IMR-90 (cell line): ENCODE data around the gene ORC4. TPM values are rescaled to one million over a fixed set of nuclear protein-coding genes. Genes with fewer than 3 reads are reported as not detected.
A peak's percentile ranks its signal among the peaks of the same experiment; 100 is the strongest.

Experiments used
- ATAC-seq: fragments of 200-7000 bp; cut with Tn5 transposase; 2 replicates; pipeline ENCODE4 v1.9.1; 2020; ENCODE audit warnings: low read depth, mild to moderate bottlenecking, moderate library complexity
- BruUV-seq: library from RNA; stranded (reverse); fragments of 400-500 nt; replicated peaks from 2 replicates; lab custom pipeline; 2021; lab: Mats Ljungman, UMichigan
- CTCF ChIA-PET: fragments of 300-600 bp; formaldehyde crosslinking; extraction: SDS; loops from one replicate; lab custom pipeline; 2021; ENCODE audit warnings: antibody characterized with exemption; lab: Yijun Ruan, JAX
- POLR2A ChIA-PET: fragments of 300-600 bp; sonication (Branson Sonifier 250); formaldehyde crosslinking; loops from one replicate; lab custom pipeline; 2022; ENCODE audit warnings: antibody characterized with exemption; ENCODE audit not compliant: unreplicated experiment; lab: Charles Lee
- DNase-seq: peaks from one replicate; pipeline ENCODE4 v3.0.0; 2013
- H2AFZ ChIP-seq: replicated peaks from 2 replicates; pipeline ENCODE3; 2013; ENCODE audit warnings: low read length, mild to moderate bottlenecking; ENCODE audit not compliant: poor library complexity
- H2AK5ac ChIP-seq: 2 replicates; pipeline ENCODE4 v1.6.1; 2013; ENCODE audit warnings: low read depth, low read length, inconsistent platforms
- H2AK9ac ChIP-seq: replicated peaks from 2 replicates; pipeline ENCODE3; 2013; ENCODE audit warnings: mild to moderate bottlenecking, low read depth, low read length, moderate library complexity; ENCODE audit not compliant: poor library complexity
- H2BK120ac ChIP-seq: 2 replicates; pipeline ENCODE4 v1.6.1; 2013; ENCODE audit warnings: low read depth, low read length, inconsistent platforms
- H2BK15ac ChIP-seq: 3 replicates; pipeline ENCODE4 v1.6.1; 2013; ENCODE audit warnings: low read depth, low read length, inconsistent platforms
- H2BK20ac ChIP-seq: 2 replicates; pipeline ENCODE4 v1.6.1; 2013; ENCODE audit warnings: low read depth, mild to moderate bottlenecking, inconsistent platforms, low read length, moderate library complexity
- H2BK5ac ChIP-seq: 2 replicates; pipeline ENCODE4 v1.6.1; 2013; ENCODE audit warnings: mild to moderate bottlenecking, low read depth, low read length, inconsistent platforms; ENCODE audit not compliant: poor library complexity, severe bottlenecking
- H3K14ac ChIP-seq: replicated peaks from 2 replicates; pipeline ENCODE4 v1.6.1; 2013; ENCODE audit warnings: low read depth, low read length, inconsistent platforms
- H3K18ac ChIP-seq: 2 replicates; pipeline ENCODE4 v1.6.1; 2013; ENCODE audit warnings: low read depth, low read length, control low read depth
- H3K23ac ChIP-seq: 2 replicates; pipeline ENCODE4 v1.6.1; 2013; ENCODE audit warnings: low read depth, low read length, inconsistent platforms
- H3K27ac ChIP-seq: 2 replicates; pipeline ENCODE4 v1.5.1; 2013; ENCODE audit warnings: mild to moderate bottlenecking, control low read depth, low read length; ENCODE audit not compliant: insufficient read depth
- H3K27me3 ChIP-seq: 2 replicates; pipeline ENCODE4 v1.6.1; 2013; ENCODE audit warnings: low read length; ENCODE audit not compliant: control insufficient read depth, insufficient read depth
- H3K36me3 ChIP-seq: 2 replicates; pipeline ENCODE4 v1.6.1; 2013; ENCODE audit warnings: low read length, mixed read lengths; ENCODE audit not compliant: control insufficient read depth, insufficient read depth
- H3K4ac ChIP-seq: 2 replicates; pipeline ENCODE4 v1.6.1; 2013; ENCODE audit warnings: low read depth, low read length, inconsistent platforms
- H3K4me1 ChIP-seq: 2 replicates; pipeline ENCODE4 v1.6.1; 2013; ENCODE audit warnings: low read length, mixed read lengths; ENCODE audit not compliant: control insufficient read depth, insufficient read depth
- H3K4me2 ChIP-seq: 2 replicates; pipeline ENCODE4 v1.6.1; 2013; ENCODE audit warnings: low read depth, mild to moderate bottlenecking, control low read depth, low read length, moderate library complexity
- H3K4me3 ChIP-seq: 2 replicates; pipeline ENCODE4 v1.5.1; 2013; ENCODE audit warnings: low read depth, mild to moderate bottlenecking, control low read depth, low read length, moderate library complexity; ENCODE audit not compliant: insufficient read depth
- H3K56ac ChIP-seq: 2 replicates; pipeline ENCODE4 v1.6.1; 2013; ENCODE audit warnings: low read length, inconsistent platforms; ENCODE audit not compliant: insufficient read depth; ENCODE audit errors: extremely low read depth
- H3K79me1 ChIP-seq, 2 experiments: 2 replicates each; pipeline ENCODE4 v1.6.1; 2013; ENCODE audit warnings: low read length in 2 of 2, inconsistent platforms in 1 of 2, low read depth in 1 of 2
- H3K9ac ChIP-seq: 2 replicates; pipeline ENCODE4 v1.6.1; 2013; ENCODE audit warnings: low read depth, low read length, control low read depth
- H3K9me1 ChIP-seq: 2 replicates; pipeline ENCODE4 v1.6.1; 2013; ENCODE audit warnings: low read length, inconsistent platforms; ENCODE audit not compliant: insufficient read depth
- H3K9me3 ChIP-seq: 2 replicates; pipeline ENCODE4 v1.6.1; 2013; ENCODE audit warnings: low read length; ENCODE audit not compliant: control insufficient read depth, insufficient read depth
- H4K20me1 ChIP-seq: 2 replicates; pipeline ENCODE4 v1.6.1; 2013; ENCODE audit warnings: low read length, inconsistent platforms; ENCODE audit not compliant: insufficient read depth
- H4K5ac ChIP-seq: 2 replicates; pipeline ENCODE4 v1.6.1; 2013; ENCODE audit warnings: mild to moderate bottlenecking, low read depth, low read length, control low read depth
- H4K8ac ChIP-seq, 2 experiments: 2 replicates each; pipeline ENCODE4 v1.6.1; 2013; ENCODE audit warnings: low read depth in 2 of 2, low read length in 2 of 2, control low read depth in 1 of 2, inconsistent platforms in 1 of 2
- H4K91ac ChIP-seq: 2 replicates; pipeline ENCODE4 v1.6.1; 2013; ENCODE audit warnings: low read depth, low read length, inconsistent platforms; ENCODE audit not compliant: insufficient read depth
- CHD1 ChIP-seq: IDR thresholded peaks from 2 replicates; pipeline ENCODE4 v1.6.1; 2012; ENCODE audit warnings: low read depth, low read length, improper control_type of control experiment
- CTCF ChIP-seq: conservative IDR thresholded peaks from 2 replicates; pipeline ENCODE4 v1.5.1; 2012; ENCODE audit warnings: mild to moderate bottlenecking, low read depth, low read length, improper control_type of control experiment
- ELK1 ChIP-seq: fragments of 150-350 bp; IDR thresholded peaks from 2 replicates; pipeline ENCODE4 v1.6.1; 2016; ENCODE audit warnings: low read depth, mild to moderate bottlenecking, low read length, moderate library complexity, borderline replicate concordance
- FOS ChIP-seq: fragments of 150-350 bp; IDR thresholded peaks from 2 replicates; pipeline ENCODE4 v1.6.1; 2016; ENCODE audit warnings: low read depth, low read length
- MAZ ChIP-seq: IDR thresholded peaks from 2 replicates; pipeline ENCODE4 v1.6.1; 2012; ENCODE audit warnings: low read depth, mild to moderate bottlenecking, low read length, improper control_type of control experiment, moderate library complexity, borderline replicate concordance
- MXI1 ChIP-seq: IDR thresholded peaks from 2 replicates; pipeline ENCODE4 v1.6.1; 2012; ENCODE audit warnings: low read depth, mild to moderate bottlenecking, low read length, moderate library complexity, borderline replicate concordance
- NFE2L2 ChIP-seq: fragments of 150-350 bp; IDR thresholded peaks from 2 replicates; pipeline ENCODE4 v1.6.1; 2016; ENCODE audit warnings: low read depth, mild to moderate bottlenecking, low read length
- POLR2A ChIP-seq: IDR thresholded peaks from 2 replicates; pipeline ENCODE4 v1.6.1; 2012; ENCODE audit warnings: mild to moderate bottlenecking, low read depth, low read length
- RAD21 ChIP-seq: IDR thresholded peaks from 2 replicates; pipeline ENCODE4 v1.6.1; 2012; ENCODE audit warnings: low read length, improper control_type of control experiment
- RCOR1 ChIP-seq: IDR thresholded peaks from 2 replicates; pipeline ENCODE4 v1.6.1; 2012; ENCODE audit warnings: mild to moderate bottlenecking, low read length, improper control_type of control experiment; ENCODE audit not compliant: insufficient replicate concordance
- RFX5 ChIP-seq: IDR thresholded peaks from 2 replicates; pipeline ENCODE4 v1.8.0; 2012; ENCODE audit warnings: low read depth, mild to moderate bottlenecking, low read length, moderate library complexity
- SMC3 ChIP-seq: fragments of 150-350 bp; IDR thresholded peaks from 2 replicates; pipeline ENCODE4 v1.6.1; 2016; ENCODE audit warnings: low read depth, mild to moderate bottlenecking, antibody characterized with exemption, low read length, moderate library complexity
- USF2 ChIP-seq: fragments of 150-350 bp; IDR thresholded peaks from 2 replicates; pipeline ENCODE4 v1.6.1; 2017; ENCODE audit warnings: mild to moderate bottlenecking, antibody characterized with exemption, low read length, low read depth
- WGBS, 2 experiments: methylation state at CpG; one replicate each; pipeline versions ENCODE4 v1.1.5 to v1.1.7; 2013; ENCODE audit warnings: missing lambda C conversion rate in 2 of 2; ENCODE audit not compliant: insufficient read length in 1 of 2; ENCODE audit errors: extremely low coverage in 2 of 2; 5-methylcytosine and 5-hydroxymethylcytosine counted together
- dilution Hi-C: fragments of 300-500 bp; cut with HindIII; formaldehyde crosslinking; loops from one replicate; pipeline ENCODE4 v1.14.3; 2018; ENCODE audit warnings: low sequenced_read_pairs; ENCODE audit not compliant: unreplicated experiment
- in situ Hi-C: fragments of 300-500 bp; cut with MboI; formaldehyde crosslinking; loops from 3 replicates; pipeline ENCODE4 v1.14.3; 2019; ENCODE audit warnings: low sequenced_read_pairs, inconsistent platforms, mixed read lengths
- intact Hi-C: fragments of 100-400 bp; cut with micrococcal nuclease; formaldehyde crosslinking; loops from 2 replicates; pipeline ENCODE4 v1.10.0; 2022
- polyA plus RNA-seq, 3 experiments: library from polyadenylated mRNA; depleted of rRNA; stranded (reverse); fragments of >200 nt; gene quantifications; 2 replicates each; pipeline ENCODE4 v1.2.3, GENCODE V29; 2012; ENCODE audit warnings: low replicate concordance in 1 of 3
- total RNA-seq: library from RNA; depleted of rRNA; stranded (reverse); fragments of >200 nt; gene quantifications from 2 replicates; pipeline ENCODE4 v1.2.3, GENCODE V29; 2012

The ORC4 gene
- total and polyA plus RNA-seq, 2 of the 4 experiments (the other 2 are of a cell fraction), result 20.6 to 23.5 TPM

- no peak overlapping the region for H2AK5ac ChIP-seq
- no peak overlapping the region for H3K4me3 ChIP-seq
- no peak overlapping the region for H3K4me2 ChIP-seq
- no peak overlapping the region for H2AK9ac ChIP-seq
- no peaks in the 10 kb centered on the region for H3K36me3 ChIP-seq
- no peak overlapping the region for H4K91ac ChIP-seq
- dilution Hi-C loops, result no loop called here
- ATAC-seq (no peak), DNase-seq (peak; percentile 5)
- no CpG with 5 or more reads among the region's 1 CpG for WGBS, 2 experiments
- ChIA-PET POLR2A (no interaction called here), CTCF (no interaction called here)
- no peak overlapping the region for H2BK5ac ChIP-seq
- peaks cover 5 to 24% of the 10 kb centered on the region in 2 experiments for H3K79me1 ChIP-seq
- no peaks in the 10 kb centered on the region; the same call in 1 of the 2 replicates for H4K20me1 ChIP-seq
- TF ChIP-seq POLR2A (no peak), RCOR1 (no peak), MXI1 (no peak), RFX5 (no peak), ELK1 (no peak), USF2 (no peak), FOS (no peak), MAZ (no peak), CHD1 (no peak), CTCF (no peak), RAD21 (no peak), NFE2L2 (no peak), SMC3 (no peak)
- H3K4me1 ChIP-seq, result no peaks in the 10 kb centered on the region
- no peaks in the 10 kb centered on the region for H3K9me3 ChIP-seq
- H3K4ac ChIP-seq, result no peak overlapping the region
- intact Hi-C loops, result no loop called here
- no peak overlapping the region for H4K5ac ChIP-seq
- BruUV-seq, result no TSS peak
- H2BK120ac ChIP-seq, result no peak overlapping the region
- H4K8ac ChIP-seq, result no peak overlapping the region
- in situ Hi-C loops, result no loop called here
- no peak overlapping the region for H3K27ac ChIP-seq
- no peaks in the 10 kb centered on the region for H3K9me1 ChIP-seq
- H3K14ac ChIP-seq, result no peak overlapping the region
- H3K27me3 ChIP-seq, result no peaks in the 10 kb centered on the region
- no peak overlapping the region for H3K56ac ChIP-seq
- H2AFZ ChIP-seq, result no peak overlapping the region
- no peak overlapping the region for H3K9ac ChIP-seq
- no peak overlapping the region for H3K18ac ChIP-seq
- no peak overlapping the region for H3K23ac ChIP-seq
- no peak overlapping the region for H2BK15ac ChIP-seq
- H2BK20ac ChIP-seq, result no peak overlapping the region
These were observed 28.1 kb upstream of the ORC4 start for GRCh38 chr2:148048475-148049221.
